ENCODE results near the gene THAP11. TPM values are rescaled to one million over a fixed set of nuclear protein-coding genes. Genes with fewer than 3 reads are reported as not detected.

Gene THAP11
- total and polyA plus RNA-seq, 2 of the 13 experiments (the other 11 are each of a cell fraction or from before 2014, with no cell fraction given): 44.2 to 53.4 TPM

GRCh38 chr16:67882374-67883145, 40.4 kb downstream of the THAP11 start:
- BruUV-seq (replicated peaks): no TSS peak
- Histone ChIP-seq H3K36me3 (replicated peaks in 1 of 2; ENCODE audit: control insufficient read depth in 1 of 2, insufficient read depth in 2 of 2, low read length in 2 of 2) (peaks cover 50 to 79% of the 10 kb centered on the region in 2 experiments), H3K9ac (ENCODE audit: insufficient read depth, low read depth, low read length) (no peak overlapping the region; the same call in 1 of the 2 replicates), H3K79me2 (ENCODE audit: insufficient read depth, low read length) (no peaks in the 10 kb centered on the region), H3K9me3 (ENCODE audit: low read length) (no peaks in the 10 kb centered on the region), H3K4me1 (ENCODE audit: insufficient read depth, low read length) (peaks cover 31% of the 10 kb centered on the region), H3K27me3 (ENCODE audit: control insufficient read depth in 1 of 2, insufficient read depth in 2 of 2, low read length in 2 of 2) (no peaks in the 10 kb centered on the region), H3K27ac (ENCODE audit: extremely low read length, insufficient read depth, low read length) (peak overlapping the region; percentile 36), H3K4me3 (replicated peaks in 1 of 3; ENCODE audit: insufficient read depth in 1 of 3, low read depth in 2 of 3, low read length in 3 of 3) (no peak overlapping the region), H4K20me1 (ENCODE audit: insufficient read depth, low read length) (no peaks in the 10 kb centered on the region), H3K4me2 (ENCODE audit: low read depth, low read length) (no peak overlapping the region; the same call in 1 of the 2 replicates), H2AFZ (ENCODE audit: low read length) (no peak overlapping the region)
- ATAC-seq (peak; percentile 3; the same call in 2 of the 3 replicates), DNase-seq (ENCODE audit: low spot score) (no peak), FAIRE-seq (no peak)
- in situ Hi-C loops (cut with HindIII; ENCODE audit: extremely low pct_ligation_motif_present, low pct_unique_long_range_greater_than_20kb): loop anchor here (10.0 kb wide), 1 partner anchor 162 kb away; no protein-coding TSS in a partner anchor
- ChIA-PET POLR2A (interaction anchor here (1.3 to 3.3 kb wide), 6 partner anchors 10 to 158 kb away, joined by 3 to 22 read pairs (median 7); partner anchors contain the start of genes LCAT, PSKH1 and PSMB10), CTCF (ENCODE audit: low intra/inter-chr PET ratio, low total read pairs) (interaction anchor here (1.2 to 5.3 kb wide), 6 partner anchors 33 to 182 kb away, joined by 3 to 63 read pairs (median 6); partner anchors contain the start of gene THAP11)
- intact Hi-C loops (cut with micrococcal nuclease; ENCODE audit: unreplicated experiment): loop anchor here (1.0 to 5.0 kb wide), 2 partner anchors 46 to 160 kb away; no protein-coding TSS in a partner anchor
- WGBS (ENCODE audit: low lambda C conversion rate): 92% methylated on average over 16 of the region's 18 CpGs
- TF ChIP-seq TGIF2 (CRISPR knock-in tag; IDR thresholded peaks at IDR 0.05) (no peak), ZNF790 (CRISPR knock-in tag; IDR thresholded peaks at IDR 0.05; ENCODE audit: borderline replicate concordance) (no peak), ZFAT (CRISPR knock-in tag; conservative IDR thresholded peaks at IDR 0.05) (no peak), KLF13 (CRISPR knock-in tag; IDR thresholded peaks at IDR 0.05) (no peak), MTF2 (CRISPR knock-in tag; IDR thresholded peaks at IDR 0.05; ENCODE audit: borderline replicate concordance) (no peak), ZNF788 (CRISPR knock-in tag; IDR thresholded peaks at IDR 0.05; ENCODE audit: borderline replicate concordance) (no peak), HDAC2 (CRISPR knock-in tag; IDR thresholded peaks at IDR 0.05) (no peak), ZBTB38 (CRISPR knock-in tag; IDR thresholded peaks at IDR 0.05) (peak; percentile 59; the same call in 1 of the 2 replicates), ZIK1 (CRISPR knock-in tag; IDR thresholded peaks at IDR 0.05; ENCODE audit: borderline replicate concordance, low read depth) (no peak)
- TF ChIP-seq, protein P1, sequence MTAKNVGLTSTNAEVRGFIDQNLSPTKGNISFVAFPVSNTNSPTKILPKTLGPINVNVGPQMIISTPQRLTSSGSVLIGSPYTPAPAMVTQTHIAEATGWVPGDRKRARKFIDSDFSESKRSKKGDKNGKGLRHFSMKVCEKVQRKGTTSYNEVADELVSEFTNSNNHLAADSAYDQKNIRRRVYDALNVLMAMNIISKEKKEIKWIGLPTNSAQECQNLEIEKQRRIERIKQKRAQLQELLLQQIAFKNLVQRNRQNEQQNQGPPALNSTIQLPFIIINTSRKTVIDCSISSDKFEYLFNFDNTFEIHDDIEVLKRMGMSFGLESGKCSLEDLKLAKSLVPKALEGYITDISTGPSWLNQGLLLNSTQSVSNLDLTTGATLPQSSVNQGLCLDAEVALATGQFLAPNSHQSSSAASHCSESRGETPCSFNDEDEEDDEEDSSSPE (CRISPR knock-in tag; IDR thresholded peaks at IDR 0.05): no peak
- TF ChIP-seq, protein P2, sequence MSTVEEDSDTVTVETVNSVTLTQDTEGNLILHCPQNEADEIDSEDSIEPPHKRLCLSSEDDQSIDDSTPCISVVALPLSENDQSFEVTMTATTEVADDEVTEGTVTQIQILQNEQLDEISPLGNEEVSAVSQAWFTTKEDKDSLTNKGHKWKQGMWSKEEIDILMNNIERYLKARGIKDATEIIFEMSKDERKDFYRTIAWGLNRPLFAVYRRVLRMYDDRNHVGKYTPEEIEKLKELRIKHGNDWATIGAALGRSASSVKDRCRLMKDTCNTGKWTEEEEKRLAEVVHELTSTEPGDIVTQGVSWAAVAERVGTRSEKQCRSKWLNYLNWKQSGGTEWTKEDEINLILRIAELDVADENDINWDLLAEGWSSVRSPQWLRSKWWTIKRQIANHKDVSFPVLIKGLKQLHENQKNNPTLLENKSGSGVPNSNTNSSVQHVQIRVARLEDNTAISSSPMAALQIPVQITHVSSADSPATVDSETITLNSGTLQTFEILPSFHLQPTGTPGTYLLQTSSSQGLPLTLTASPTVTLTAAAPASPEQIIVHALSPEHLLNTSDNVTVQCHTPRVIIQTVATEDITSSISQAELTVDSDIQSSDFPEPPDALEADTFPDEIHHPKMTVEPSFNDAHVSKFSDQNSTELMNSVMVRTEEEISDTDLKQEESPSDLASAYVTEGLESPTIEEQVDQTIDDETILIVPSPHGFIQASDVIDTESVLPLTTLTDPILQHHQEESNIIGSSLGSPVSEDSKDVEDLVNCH (CRISPR knock-in tag; IDR thresholded peaks at IDR 0.05): no peak
- TF ChIP-seq, protein P3, sequence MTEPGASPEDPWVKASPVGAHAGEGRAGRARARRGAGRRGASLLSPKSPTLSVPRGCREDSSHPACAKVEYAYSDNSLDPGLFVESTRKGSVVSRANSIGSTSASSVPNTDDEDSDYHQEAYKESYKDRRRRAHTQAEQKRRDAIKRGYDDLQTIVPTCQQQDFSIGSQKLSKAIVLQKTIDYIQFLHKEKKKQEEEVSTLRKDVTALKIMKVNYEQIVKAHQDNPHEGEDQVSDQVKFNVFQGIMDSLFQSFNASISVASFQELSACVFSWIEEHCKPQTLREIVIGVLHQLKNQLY (CRISPR knock-in tag; IDR thresholded peaks at IDR 0.05): no peak
- TF ChIP-seq, protein P4, sequence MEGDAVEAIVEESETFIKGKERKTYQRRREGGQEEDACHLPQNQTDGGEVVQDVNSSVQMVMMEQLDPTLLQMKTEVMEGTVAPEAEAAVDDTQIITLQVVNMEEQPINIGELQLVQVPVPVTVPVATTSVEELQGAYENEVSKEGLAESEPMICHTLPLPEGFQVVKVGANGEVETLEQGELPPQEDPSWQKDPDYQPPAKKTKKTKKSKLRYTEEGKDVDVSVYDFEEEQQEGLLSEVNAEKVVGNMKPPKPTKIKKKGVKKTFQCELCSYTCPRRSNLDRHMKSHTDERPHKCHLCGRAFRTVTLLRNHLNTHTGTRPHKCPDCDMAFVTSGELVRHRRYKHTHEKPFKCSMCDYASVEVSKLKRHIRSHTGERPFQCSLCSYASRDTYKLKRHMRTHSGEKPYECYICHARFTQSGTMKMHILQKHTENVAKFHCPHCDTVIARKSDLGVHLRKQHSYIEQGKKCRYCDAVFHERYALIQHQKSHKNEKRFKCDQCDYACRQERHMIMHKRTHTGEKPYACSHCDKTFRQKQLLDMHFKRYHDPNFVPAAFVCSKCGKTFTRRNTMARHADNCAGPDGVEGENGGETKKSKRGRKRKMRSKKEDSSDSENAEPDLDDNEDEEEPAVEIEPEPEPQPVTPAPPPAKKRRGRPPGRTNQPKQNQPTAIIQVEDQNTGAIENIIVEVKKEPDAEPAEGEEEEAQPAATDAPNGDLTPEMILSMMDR (CRISPR knock-in tag; IDR thresholded peaks at IDR 0.05): 0 out of 2 replicates have a peak, but pooled peaks have one; percentile 14

Measured in HepG2 (cell line).